ENCODE measurements around the gene ATP11C. TPM values are rescaled to one million over a fixed set of nuclear protein-coding genes. Genes with fewer than 3 reads are reported as not detected.
A peak's percentile ranks its signal among the peaks of the same experiment; 100 is the strongest.

The ATP11C gene
- total RNA-seq, 4 donors from 2014 or later, result 22.8 to 40.3 (median 26.2) TPM

GRCh38 chrX:139815771-139816170 lies 117.1 kb downstream of the ATP11C start:
- no peak overlapping the region for H3K4me3 ChIP-seq (replicated peaks in 1 of 3)
- H3K36me3 ChIP-seq, result no peaks in the 10 kb centered on the region
- TF ChIP-seq POLR2A (IDR thresholded peaks at IDR 0.05), result no peak
- TF ChIP-seq CTCF (IDR thresholded peaks at IDR 0.05), result no peak
- intact Hi-C loops (cut with DNase I), result no loop called here
- no peaks in the 10 kb centered on the region for H3K9me3 ChIP-seq
- no peaks in the 10 kb centered on the region for H3K4me1 ChIP-seq
- DNase-seq, result no peak
- no peak overlapping the region for H3K27ac ChIP-seq
- 97 to 100% methylated on average over 1 of the region's 1 CpG for WGBS, 2 donors
- no peaks in the 10 kb centered on the region for H3K27me3 ChIP-seq

- no peak for DNase-seq
- Histone ChIP-seq H3K9me3 (no peaks in the 10 kb centered on the region), H3K36me3 (no peaks in the 10 kb centered on the region), H3K4me1 (no peaks in the 10 kb centered on the region), H3K4me3 (replicated peaks in 1 of 3) (no peak overlapping the region), H3K27ac (no peak overlapping the region), H3K27me3 (no peaks in the 10 kb centered on the region)
- TF ChIP-seq POLR2A (IDR thresholded peaks at IDR 0.05) (no peak), CTCF (IDR thresholded peaks at IDR 0.05) (no peak)
- intact Hi-C loops (cut with DNase I), result no loop called here
- WGBS, 2 donors, result 92 to 94% methylated on average over 6 of the region's 6 CpGs
These were observed 120.8 kb downstream of the ATP11C start for GRCh38 chrX:139811942-139812629.

- no peaks in the 10 kb centered on the region for H3K36me3 ChIP-seq
- 100% methylated on average over 1 of the region's 1 CpG for WGBS, 2 donors
These were observed 128.4 kb downstream of the ATP11C start for GRCh38 chrX:139804482-139804881.

GRCh38 chrX:139803224-139803623 lies 129.6 kb downstream of the ATP11C start:
- peak in 1 of 2 donors; percentile 1 for DNase-seq
- no peaks in the 10 kb centered on the region for H3K27me3 ChIP-seq
- TF ChIP-seq POLR2A (IDR thresholded peaks at IDR 0.05) (no peak), CTCF (IDR thresholded peaks at IDR 0.05) (no peak)
- no peak overlapping the region for H3K27ac ChIP-seq
- intact Hi-C loops (cut with DNase I), result no loop called here
- no peaks in the 10 kb centered on the region for H3K9me3 ChIP-seq
- H3K4me3 ChIP-seq (replicated peaks in 1 of 3), result no peak overlapping the region
- 46 to 47% methylated on average over 2 of the region's 2 CpGs for WGBS, 2 donors
- no peaks in the 10 kb centered on the region for H3K36me3 ChIP-seq
- H3K4me1 ChIP-seq, result no peaks in the 10 kb centered on the region

More at GRCh38 chrX:139804482-139804881, 128.4 kb downstream of the ATP11C start:
- intact Hi-C loops (cut with DNase I), result no loop called here
- TF ChIP-seq POLR2A (IDR thresholded peaks at IDR 0.05) (no peak), CTCF (IDR thresholded peaks at IDR 0.05) (no peak)
- no peak for DNase-seq
- Histone ChIP-seq H3K4me3 (replicated peaks in 1 of 3) (no peak overlapping the region), H3K4me1 (no peaks in the 10 kb centered on the region), H3K27ac (no peak overlapping the region), H3K9me3 (no peaks in the 10 kb centered on the region), H3K27me3 (no peaks in the 10 kb centered on the region)

- Histone ChIP-seq H3K27ac (no peak overlapping the region), H3K36me3 (no peaks in the 10 kb centered on the region), H3K4me1 (no peaks in the 10 kb centered on the region), H3K9me3 (no peaks in the 10 kb centered on the region), H3K27me3 (no peaks in the 10 kb centered on the region), H3K4me3 (replicated peaks in 1 of 3) (no peak overlapping the region)
- no peak for DNase-seq
- 92 to 94% methylated on average over 4 of the region's 4 CpGs for WGBS, 2 donors
- intact Hi-C loops (cut with DNase I), result no loop called here
- TF ChIP-seq CTCF (IDR thresholded peaks at IDR 0.05) (no peak), POLR2A (IDR thresholded peaks at IDR 0.05) (no peak)
These were observed 130.8 kb downstream of the ATP11C start for GRCh38 chrX:139802048-139802447.

All from thyroid gland (tissue), 4 donors.